Transverse colon (tissue), 4 donors: ENCODE results near the gene C6orf163.

ENCODE experiments used
- EP300 ChIP-seq: sonication (generic); formaldehyde crosslinking; IDR thresholded peaks from one replicate; pipeline ENCODE4 v1.6.1; 2017; ENCODE audit warnings: antibody characterized with exemption, low read depth
- POLR2AphosphoS5 ChIP-seq, 3 donors: sonication (generic); formaldehyde crosslinking; IDR thresholded peaks; one replicate each; pipeline ENCODE4 v1.6.1; 2016; ENCODE audit warnings: antibody characterized with exemption in 3 of 3
- TF ChIP-seq, protein P1 (sequence below), 5 experiments: fragments of 200-600 bp in 3 of 5; fragments of 450-650 bp in 2 of 5; sonication (generic) in 3 of 5; IDR thresholded peaks; 1 replicate in 2 of 5; 2 replicates in 3 of 5; pipeline ENCODE4 v1.5.1; 2016 to 2017; ENCODE audit warnings: antibody characterized with exemption in 5 of 5, inconsistent platforms in 3 of 5, mild to moderate bottlenecking in 2 of 5, moderate library complexity in 1 of 5

DNA sequence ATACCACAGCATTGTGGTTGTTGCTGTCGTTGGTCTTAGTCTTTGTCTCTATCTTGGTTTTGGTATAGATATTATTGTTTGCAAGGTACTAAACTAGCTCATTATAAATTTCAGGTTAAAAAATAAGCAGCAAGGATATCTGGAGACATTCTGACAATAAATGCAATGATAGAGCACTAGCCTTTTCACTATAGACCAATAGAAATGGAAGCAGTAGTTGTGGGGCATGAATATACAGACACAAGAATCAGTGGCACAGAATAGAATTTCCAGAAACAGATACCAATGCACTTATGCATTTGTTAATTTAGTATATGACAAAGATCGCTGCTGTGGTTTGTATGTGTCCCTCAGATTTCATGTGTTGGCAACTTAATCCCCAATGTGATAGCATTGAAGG lies 32.0 kb downstream of the C6orf163 start:
- no peak for TF ChIP-seq EP300
- no peak for TF ChIP-seq POLR2AphosphoS5 (IDR thresholded peaks at IDR 0.05)
- TF ChIP-seq, protein P1, sequence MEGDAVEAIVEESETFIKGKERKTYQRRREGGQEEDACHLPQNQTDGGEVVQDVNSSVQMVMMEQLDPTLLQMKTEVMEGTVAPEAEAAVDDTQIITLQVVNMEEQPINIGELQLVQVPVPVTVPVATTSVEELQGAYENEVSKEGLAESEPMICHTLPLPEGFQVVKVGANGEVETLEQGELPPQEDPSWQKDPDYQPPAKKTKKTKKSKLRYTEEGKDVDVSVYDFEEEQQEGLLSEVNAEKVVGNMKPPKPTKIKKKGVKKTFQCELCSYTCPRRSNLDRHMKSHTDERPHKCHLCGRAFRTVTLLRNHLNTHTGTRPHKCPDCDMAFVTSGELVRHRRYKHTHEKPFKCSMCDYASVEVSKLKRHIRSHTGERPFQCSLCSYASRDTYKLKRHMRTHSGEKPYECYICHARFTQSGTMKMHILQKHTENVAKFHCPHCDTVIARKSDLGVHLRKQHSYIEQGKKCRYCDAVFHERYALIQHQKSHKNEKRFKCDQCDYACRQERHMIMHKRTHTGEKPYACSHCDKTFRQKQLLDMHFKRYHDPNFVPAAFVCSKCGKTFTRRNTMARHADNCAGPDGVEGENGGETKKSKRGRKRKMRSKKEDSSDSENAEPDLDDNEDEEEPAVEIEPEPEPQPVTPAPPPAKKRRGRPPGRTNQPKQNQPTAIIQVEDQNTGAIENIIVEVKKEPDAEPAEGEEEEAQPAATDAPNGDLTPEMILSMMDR (IDR thresholded peaks at IDR 0.05) = no peak
